GM19324 (cell line): Measurements from ENCODE around the gene RFX1.

ENCODE experiments used
- ATAC-seq: cut with Tn5 transposase; IDR thresholded peaks from one replicate; pipeline ENCODE4 v1.9.1; 2021; ENCODE audit warnings: mild to moderate bottlenecking, moderate library complexity; ENCODE audit not compliant: unreplicated experiment, low FRiP score

Gene RFX1

GRCh38 chr19:13962699-13963602, 43.2 kb downstream of the RFX1 start:
- no peak for ATAC-seq

- ATAC-seq: no peak
These were observed 44.1 kb downstream of the RFX1 start for GRCh38 chr19:13961826-13962698.

GRCh38 chr19:13960863-13961784, 45.0 kb downstream of the RFX1 start:
- ATAC-seq: no peak

- no peak for ATAC-seq
These were observed 45.9 kb downstream of the RFX1 start for GRCh38 chr19:13959962-13960862.

- ATAC-seq: no peak
These were observed 46.8 kb downstream of the RFX1 start for GRCh38 chr19:13959141-13959961.

GRCh38 chr19:13958043-13958442, 48.1 kb downstream of the RFX1 start:
- no peak for ATAC-seq

GRCh38 chr19:13957051-13957450, 49.1 kb downstream of the RFX1 start:
- ATAC-seq: no peak

- ATAC-seq: no peak
These were observed 49.8 kb downstream of the RFX1 start for GRCh38 chr19:13956365-13956744.

- ATAC-seq: no peak
These were observed 50.3 kb downstream of the RFX1 start for GRCh38 chr19:13955662-13956364.

- no peak for ATAC-seq
These were observed 51.9 kb downstream of the RFX1 start for GRCh38 chr19:13954185-13954584.

- ATAC-seq: no peak
These were observed 53.1 kb downstream of the RFX1 start for GRCh38 chr19:13952931-13953531.

- ATAC-seq: peak; percentile 97
These were observed 53.8 kb downstream of the RFX1 start, which contains the start of gene DCAF15 for GRCh38 chr19:13952154-13952930. Gene DCAF15 (plus strand): TSS chr19:13952509. CDS start chr19:13952513, 4 bp downstream.

- ATAC-seq: peak; percentile 2
These were observed 54.3 kb downstream of the RFX1 start for GRCh38 chr19:13951799-13952153.

- ATAC-seq: no peak
These were observed 55.1 kb downstream of the RFX1 start for GRCh38 chr19:13951043-13951442.

- ATAC-seq: no peak
These were observed 59.7 kb downstream of the RFX1 start for GRCh38 chr19:13946414-13946813.

- ATAC-seq: no peak
These were observed 64.0 kb downstream of the RFX1 start for GRCh38 chr19:13942023-13942684.
